ENCODE measurements around the gene ABCC8. TPM values are rescaled to one million over a fixed set of nuclear protein-coding genes. Genes with fewer than 3 reads are reported as not detected.

Gene ABCC8
- total and polyA plus RNA-seq, 2 donors (not counting 1 experiment from before 2014, with no cell fraction given) = 0.03 to 0.17 TPM

GRCh38 chr11:17415523-17416104 is 61.0 kb downstream of the ABCC8 start:
- WGBS (ENCODE audit: insufficient coverage) = 86% methylated on average over 5 of the region's 6 CpGs
- Histone ChIP-seq H3K9ac (ENCODE audit: low read length) (no peak overlapping the region), H4K20me1 (ENCODE audit: control insufficient read depth, insufficient read depth, low read length, poor library complexity, severe bottlenecking) (no peaks in the 10 kb centered on the region), H2AFZ (ENCODE audit: insufficient read depth, low read depth, low read length, poor library complexity, severe bottlenecking) (no peak overlapping the region), H3K27ac (ENCODE audit: low read length in 2 of 2) (no peak overlapping the region), H3K79me2 (ENCODE audit: control insufficient read depth, insufficient read depth, low read length) (no peaks in the 10 kb centered on the region), H3K27me3 (replicated peaks in 1 of 4; ENCODE audit: control extremely low read depth in 1 of 4, control insufficient read depth in 3 of 4, insufficient read depth in 4 of 4, low read length in 3 of 4) (peaks cover 0 to 17% (median 2%) of the 10 kb centered on the region in 4 experiments), H3K9me3 (ENCODE audit: control extremely low read depth in 1 of 3, control insufficient read depth in 2 of 3, insufficient read depth in 1 of 3, low read length in 2 of 3) (no peaks in the 10 kb centered on the region), H3K4me3 (ENCODE audit: control extremely low read depth in 1 of 5, extremely low read depth in 1 of 5, insufficient read depth in 1 of 5, low read depth in 2 of 5, low read length in 4 of 5) (no peak overlapping the region), H3K36me3 (replicated peaks in 1 of 2; ENCODE audit: control extremely low read depth in 1 of 2, control insufficient read depth in 1 of 2, extremely low read depth in 1 of 2, insufficient read depth in 2 of 2, low read length in 1 of 2) (no peaks in the 10 kb centered on the region), H3K4me2 (replicated peaks; ENCODE audit: low read depth, low read length, poor library complexity, severe bottlenecking) (no peak overlapping the region), H3K4me1 (ENCODE audit: control insufficient read depth in 2 of 2, insufficient read depth in 2 of 2, low read length in 2 of 2) (no peaks in the 10 kb centered on the region)
- ATAC-seq (ENCODE audit: low read depth) (no peak), DNase-seq (no peak)
- Mint-ChIP-seq H3K27me3 (peaks cover 34% of the 10 kb centered on the region), H3K9me3 (ENCODE audit: insufficient read depth) (no peaks in the 10 kb centered on the region), H3K27ac (no peak overlapping the region), H3K4me1 (no peaks in the 10 kb centered on the region), H3K4me3 (no peak overlapping the region)
- POLR2A ChIA-PET = no interaction called here
- intact Hi-C loops (cut with micrococcal nuclease) = no loop called here
- TF ChIP-seq, protein P1, sequence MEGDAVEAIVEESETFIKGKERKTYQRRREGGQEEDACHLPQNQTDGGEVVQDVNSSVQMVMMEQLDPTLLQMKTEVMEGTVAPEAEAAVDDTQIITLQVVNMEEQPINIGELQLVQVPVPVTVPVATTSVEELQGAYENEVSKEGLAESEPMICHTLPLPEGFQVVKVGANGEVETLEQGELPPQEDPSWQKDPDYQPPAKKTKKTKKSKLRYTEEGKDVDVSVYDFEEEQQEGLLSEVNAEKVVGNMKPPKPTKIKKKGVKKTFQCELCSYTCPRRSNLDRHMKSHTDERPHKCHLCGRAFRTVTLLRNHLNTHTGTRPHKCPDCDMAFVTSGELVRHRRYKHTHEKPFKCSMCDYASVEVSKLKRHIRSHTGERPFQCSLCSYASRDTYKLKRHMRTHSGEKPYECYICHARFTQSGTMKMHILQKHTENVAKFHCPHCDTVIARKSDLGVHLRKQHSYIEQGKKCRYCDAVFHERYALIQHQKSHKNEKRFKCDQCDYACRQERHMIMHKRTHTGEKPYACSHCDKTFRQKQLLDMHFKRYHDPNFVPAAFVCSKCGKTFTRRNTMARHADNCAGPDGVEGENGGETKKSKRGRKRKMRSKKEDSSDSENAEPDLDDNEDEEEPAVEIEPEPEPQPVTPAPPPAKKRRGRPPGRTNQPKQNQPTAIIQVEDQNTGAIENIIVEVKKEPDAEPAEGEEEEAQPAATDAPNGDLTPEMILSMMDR (IDR thresholded peaks at IDR 0.05) = no peak
- TF ChIP-seq EZH2 (IDR thresholded peaks at IDR 0.05; ENCODE audit: borderline replicate concordance, insufficient read depth, low read depth, low read length, poor library complexity, severe bottlenecking) = no peak
- CTCF ChIA-PET = interaction anchor here (0.6 kb wide), 1 partner anchor 686 kb away, joined by 3 read pairs; no protein-coding TSS in a partner anchor

- no peak overlapping the region for H3K27ac ChIP-seq (ENCODE audit: low read length in 2 of 2)
- H2AFZ ChIP-seq (ENCODE audit: insufficient read depth, low read depth, low read length, poor library complexity, severe bottlenecking) = no peak overlapping the region
- H3K9me3 Mint-ChIP-seq (ENCODE audit: insufficient read depth) = no peaks in the 10 kb centered on the region
- no peaks in the 10 kb centered on the region for H4K20me1 ChIP-seq (ENCODE audit: control insufficient read depth, insufficient read depth, low read length, poor library complexity, severe bottlenecking)
- 90% methylated on average over 5 of the region's 5 CpGs for WGBS (ENCODE audit: insufficient coverage)
- POLR2A ChIA-PET = no interaction called here
- TF ChIP-seq, protein P1 (IDR thresholded peaks at IDR 0.05) = no peak
- no peak for TF ChIP-seq EZH2 (IDR thresholded peaks at IDR 0.05; ENCODE audit: borderline replicate concordance, insufficient read depth, low read depth, low read length, poor library complexity, severe bottlenecking)
- peaks cover 34% of the 10 kb centered on the region for H3K27me3 Mint-ChIP-seq
- ATAC-seq (ENCODE audit: low read depth) (no peak), DNase-seq (no peak)
- H3K4me1 Mint-ChIP-seq = no peaks in the 10 kb centered on the region
- intact Hi-C loops (cut with micrococcal nuclease) = no loop called here
- H3K4me3 ChIP-seq (ENCODE audit: control extremely low read depth in 1 of 5, extremely low read depth in 1 of 5, insufficient read depth in 1 of 5, low read depth in 2 of 5, low read length in 4 of 5) = no peak overlapping the region
- no peaks in the 10 kb centered on the region for H3K36me3 ChIP-seq (replicated peaks in 1 of 2; ENCODE audit: control extremely low read depth in 1 of 2, control insufficient read depth in 1 of 2, extremely low read depth in 1 of 2, insufficient read depth in 2 of 2, low read length in 1 of 2)
- no peak overlapping the region for H3K9ac ChIP-seq (ENCODE audit: low read length)
- no peak overlapping the region for H3K4me2 ChIP-seq (replicated peaks; ENCODE audit: low read depth, low read length, poor library complexity, severe bottlenecking)
- no peak overlapping the region for H3K4me3 Mint-ChIP-seq
- no peaks in the 10 kb centered on the region for H3K79me2 ChIP-seq (ENCODE audit: control insufficient read depth, insufficient read depth, low read length)
- no peak overlapping the region for H3K27ac Mint-ChIP-seq
- no peaks in the 10 kb centered on the region for H3K9me3 ChIP-seq (ENCODE audit: control extremely low read depth in 1 of 3, control insufficient read depth in 2 of 3, insufficient read depth in 1 of 3, low read length in 2 of 3)
- peaks cover 0 to 12% (median under 1%) of the 10 kb centered on the region in 4 experiments for H3K27me3 ChIP-seq (replicated peaks in 1 of 4; ENCODE audit: control extremely low read depth in 1 of 4, control insufficient read depth in 3 of 4, insufficient read depth in 4 of 4, low read length in 3 of 4)
- H3K4me1 ChIP-seq (ENCODE audit: control insufficient read depth in 2 of 2, insufficient read depth in 2 of 2, low read length in 2 of 2) = no peaks in the 10 kb centered on the region
- CTCF ChIA-PET = no interaction called here
Measured at GRCh38 chr11:17414992-17415391, 61.7 kb downstream of the ABCC8 start.

Measured in B cell (primary cell).